ENCODE results near the gene NRARP.

NRARP gene

GRCh38 chr9:137297966-137298365 lies 4.1 kb downstream of the NRARP start:
- no peak for DNase-seq

DNA sequence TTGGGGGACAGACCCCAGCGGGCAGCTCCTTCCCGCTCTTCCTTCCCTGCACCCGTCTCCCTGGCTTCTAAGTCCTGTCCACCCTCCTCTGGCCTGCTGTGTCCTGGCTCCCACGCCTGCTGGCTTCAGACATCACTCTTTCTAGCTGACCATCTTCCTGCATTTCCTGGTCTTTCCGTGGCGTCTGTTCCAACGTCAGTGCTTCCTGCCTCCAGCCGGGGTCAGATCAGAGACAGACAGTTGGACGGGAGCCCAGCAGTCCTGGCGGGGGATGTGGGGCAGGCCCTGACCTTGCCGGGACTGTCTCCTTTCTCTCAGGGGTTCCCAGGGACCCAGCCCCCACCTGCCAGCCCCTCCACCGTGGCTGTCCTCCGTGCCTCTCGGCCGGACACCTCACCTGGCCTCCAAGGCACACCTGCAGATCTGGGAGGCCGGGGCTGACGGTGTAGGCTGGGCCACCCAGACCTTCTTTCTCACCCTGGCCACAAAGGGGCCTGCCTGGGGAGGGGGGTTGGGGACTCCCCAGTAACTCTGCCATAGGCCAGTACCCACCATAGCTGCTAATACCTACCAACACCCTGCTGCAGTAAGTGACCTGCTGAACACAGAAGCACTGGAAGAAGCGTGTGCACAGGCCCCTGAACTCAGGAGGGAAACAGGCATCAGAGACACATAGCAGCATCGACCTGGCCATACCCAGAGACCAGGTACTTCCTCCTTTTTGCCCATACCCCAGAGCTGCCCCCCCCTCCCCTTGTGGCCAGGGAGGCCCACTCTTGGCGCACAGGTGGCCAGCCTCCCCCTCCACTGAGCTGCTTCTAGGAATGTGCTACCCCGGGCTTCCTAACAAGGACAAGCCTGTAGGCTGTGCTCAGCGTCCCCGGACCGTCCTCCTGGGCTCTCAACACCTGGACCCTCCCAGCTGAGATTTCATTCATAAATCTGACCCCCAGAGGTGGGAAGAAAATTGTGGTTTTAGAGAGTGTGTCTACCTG lies 5.1 kb downstream of the NRARP start:
- no peak for DNase-seq

DNA sequence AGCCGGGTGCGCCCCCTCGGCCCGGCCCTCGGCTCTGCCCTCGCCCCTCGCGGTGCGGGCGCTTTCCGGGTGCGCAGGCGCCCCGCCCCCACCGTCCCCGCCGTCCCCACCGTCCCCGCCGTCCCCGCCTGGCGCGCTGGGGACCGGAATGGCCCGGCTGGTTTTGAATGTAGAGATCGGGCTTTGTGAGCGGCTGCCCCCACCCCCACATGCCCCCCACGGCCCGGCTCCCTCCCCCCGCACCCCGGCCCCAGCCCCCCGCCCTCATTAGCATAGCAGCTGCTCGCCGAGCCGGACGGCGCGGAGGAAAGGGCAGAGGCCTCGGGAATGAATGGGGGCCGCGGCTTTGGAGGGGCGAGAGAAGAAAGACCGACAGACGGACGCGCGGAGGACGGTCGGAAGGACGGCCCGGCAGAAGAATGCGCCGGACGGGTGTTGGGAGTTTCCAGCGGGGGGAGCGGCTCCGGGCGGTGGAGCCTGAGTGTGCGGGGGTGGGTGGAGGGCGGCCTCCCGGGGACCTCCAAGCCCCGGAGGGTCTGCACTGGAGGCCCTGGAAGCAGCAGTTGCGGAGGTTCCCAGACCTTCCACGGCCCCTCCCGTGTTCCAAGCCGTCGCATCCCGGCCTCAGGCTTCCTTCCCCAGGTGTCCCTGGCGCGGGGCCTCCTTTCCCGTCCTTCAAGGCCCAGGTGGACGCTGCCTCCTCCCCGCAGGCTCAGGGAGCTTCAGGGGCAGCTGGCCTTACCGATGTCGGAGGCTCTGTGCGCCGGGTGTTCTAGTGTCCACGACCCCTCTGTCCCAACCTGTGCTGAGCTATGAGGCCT lies 6.0 kb downstream of the NRARP start:
- DNase-seq = no peak

GRCh38 chr9:137295238-137295811 lies 6.7 kb downstream of the NRARP start:
- no peak for DNase-seq

DNA sequence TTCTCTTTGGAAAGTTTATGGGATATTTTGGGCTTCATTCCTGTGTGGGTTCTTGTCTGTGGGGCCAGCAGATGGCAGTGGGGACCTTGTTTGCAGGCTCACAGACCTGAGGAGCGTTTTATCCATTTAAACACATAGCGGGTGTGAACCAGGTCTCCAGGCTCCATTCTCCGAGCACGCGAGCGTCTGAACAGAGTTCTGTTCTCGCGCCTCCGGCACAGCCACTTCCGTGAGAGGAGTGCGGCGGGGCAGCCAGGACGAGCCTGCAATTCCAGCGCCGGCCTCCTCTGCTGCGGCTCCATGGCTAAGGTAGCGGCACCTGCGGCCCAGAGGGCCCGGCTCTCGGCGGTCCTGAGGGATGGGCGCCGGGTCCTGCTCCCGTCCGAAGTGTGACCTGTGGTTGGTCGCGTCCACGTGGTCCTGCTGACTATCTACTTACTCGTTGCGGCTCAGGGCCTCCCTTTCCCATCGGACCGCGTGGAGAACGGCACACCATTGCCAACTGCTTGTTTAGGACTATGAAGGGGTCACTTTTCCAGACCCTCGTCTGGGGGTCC lies 7.3 kb downstream of the NRARP start:
- DNase-seq = peak; percentile 16

DNA sequence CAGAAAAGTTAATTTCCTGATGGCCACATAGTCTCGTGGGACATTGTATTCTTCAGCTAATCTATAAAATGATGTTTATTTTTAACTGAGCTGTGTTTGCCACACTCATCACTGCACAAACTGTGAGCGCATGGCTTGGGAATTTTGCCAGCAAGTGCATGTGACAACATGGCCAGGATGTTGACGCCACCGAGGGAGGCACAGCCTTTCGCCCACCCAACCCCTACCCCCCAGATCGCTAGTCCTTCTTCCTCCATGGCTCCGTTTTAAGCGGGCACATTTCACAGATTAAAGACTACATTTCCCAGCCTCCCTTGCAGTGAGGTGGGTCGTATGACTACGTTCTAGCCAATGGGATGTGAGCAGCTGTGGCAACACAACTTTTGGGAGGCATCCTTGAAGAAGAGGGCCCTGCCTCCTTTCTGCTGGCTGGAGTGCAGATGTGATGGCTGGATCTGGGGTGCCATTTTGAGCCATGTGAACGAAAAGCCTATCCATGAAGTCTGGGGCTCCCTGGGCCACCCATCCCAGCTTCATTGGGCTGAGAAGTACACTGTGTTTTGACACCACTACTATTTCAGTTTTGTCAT lies 7.9 kb downstream of the NRARP start:
- peak; percentile 16 for DNase-seq

DNA sequence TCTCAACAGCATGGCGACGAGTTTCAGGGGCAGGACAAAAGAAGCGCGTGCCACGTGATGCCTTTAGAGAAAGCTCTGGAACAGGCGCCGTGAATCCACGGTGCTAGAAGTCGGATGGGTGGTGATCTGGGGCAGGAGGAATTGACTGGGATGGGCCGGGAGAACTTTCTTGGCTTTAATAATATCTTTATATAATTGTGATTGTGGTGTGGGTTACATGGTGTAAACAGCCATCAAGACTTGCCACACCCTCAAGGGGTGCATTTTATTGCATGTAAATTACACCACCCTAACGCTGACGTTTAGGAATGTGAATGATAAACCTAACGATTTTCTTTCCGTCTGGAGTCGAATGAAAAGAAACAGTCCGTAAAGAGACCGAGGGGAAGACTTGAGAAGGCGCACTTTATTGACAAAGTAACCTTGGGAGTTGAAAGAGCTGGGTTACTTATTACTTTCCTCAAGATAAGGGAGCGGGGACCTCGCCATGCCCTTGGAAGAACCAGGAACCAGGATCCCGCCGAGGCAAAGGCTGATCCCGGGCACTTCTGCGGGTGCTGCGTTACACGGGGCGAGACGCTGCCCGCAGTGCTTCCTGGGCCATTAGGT lies 8.5 kb downstream of the NRARP start:
- DNase-seq = no peak

- no peak for DNase-seq
Observed at GRCh38 chr9:137293094-137293481, 9.0 kb downstream of the NRARP start.

DNA sequence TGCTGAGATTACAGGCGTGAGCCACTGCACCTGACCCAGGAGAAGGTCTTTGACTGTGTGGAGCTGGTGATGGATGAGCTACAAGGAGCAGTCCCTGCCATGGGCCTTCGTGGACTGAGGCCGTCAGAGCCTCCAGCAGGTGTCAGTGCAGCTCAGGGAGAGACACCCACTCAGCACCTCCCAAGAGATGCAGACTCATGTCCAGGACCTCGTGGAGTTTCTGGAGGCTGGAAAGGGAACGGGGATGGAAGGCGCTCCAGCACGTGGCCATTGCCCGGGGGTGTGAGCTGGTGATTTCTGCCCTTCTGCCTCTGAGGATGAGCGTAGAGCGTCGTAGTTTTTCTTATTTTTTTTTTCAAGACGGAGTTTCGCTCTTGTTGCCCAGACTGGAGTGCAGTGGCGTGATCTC lies 15.1 kb downstream of the NRARP start:
- DNase-seq = peak; percentile 13

DNA sequence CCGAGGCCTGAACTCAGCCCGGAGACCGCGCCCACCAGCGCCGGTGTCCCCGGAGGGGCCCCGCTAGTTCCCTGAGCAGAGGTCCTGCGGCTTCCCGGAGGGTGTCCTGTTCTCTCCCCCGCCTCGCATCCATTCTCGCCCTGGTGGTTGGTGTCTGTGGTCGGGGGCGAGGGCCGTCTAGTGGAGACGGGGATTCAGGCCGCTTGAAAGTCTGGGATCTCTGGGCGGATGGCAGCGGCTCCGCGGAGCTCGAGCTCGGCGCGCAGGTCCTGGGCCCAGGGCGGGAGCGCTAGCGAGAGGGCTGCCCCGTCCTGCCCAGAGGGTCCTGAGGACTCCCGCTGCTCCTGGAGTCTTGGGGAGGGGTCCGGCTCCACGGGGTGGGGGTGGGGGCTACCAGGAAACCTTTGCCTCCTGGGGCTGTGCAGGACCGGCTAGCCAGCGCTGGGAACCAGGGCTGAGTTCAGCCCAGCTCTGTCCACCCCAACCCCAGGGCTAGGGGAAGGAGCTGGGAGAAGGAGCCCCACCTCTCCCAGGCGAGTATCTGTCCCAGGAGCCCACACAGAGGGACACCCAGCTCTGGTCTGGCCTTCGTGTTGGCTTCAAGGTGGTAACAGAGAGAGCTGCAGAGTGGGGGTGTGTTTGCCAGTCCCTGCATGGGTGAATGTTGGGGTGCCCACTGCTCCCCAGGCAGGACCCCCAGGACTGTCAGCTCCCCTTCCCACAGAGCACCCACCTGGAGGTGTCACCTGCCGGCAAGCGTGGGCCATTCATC lies 20.5 kb downstream of the NRARP start:
- no peak for DNase-seq

DNA sequence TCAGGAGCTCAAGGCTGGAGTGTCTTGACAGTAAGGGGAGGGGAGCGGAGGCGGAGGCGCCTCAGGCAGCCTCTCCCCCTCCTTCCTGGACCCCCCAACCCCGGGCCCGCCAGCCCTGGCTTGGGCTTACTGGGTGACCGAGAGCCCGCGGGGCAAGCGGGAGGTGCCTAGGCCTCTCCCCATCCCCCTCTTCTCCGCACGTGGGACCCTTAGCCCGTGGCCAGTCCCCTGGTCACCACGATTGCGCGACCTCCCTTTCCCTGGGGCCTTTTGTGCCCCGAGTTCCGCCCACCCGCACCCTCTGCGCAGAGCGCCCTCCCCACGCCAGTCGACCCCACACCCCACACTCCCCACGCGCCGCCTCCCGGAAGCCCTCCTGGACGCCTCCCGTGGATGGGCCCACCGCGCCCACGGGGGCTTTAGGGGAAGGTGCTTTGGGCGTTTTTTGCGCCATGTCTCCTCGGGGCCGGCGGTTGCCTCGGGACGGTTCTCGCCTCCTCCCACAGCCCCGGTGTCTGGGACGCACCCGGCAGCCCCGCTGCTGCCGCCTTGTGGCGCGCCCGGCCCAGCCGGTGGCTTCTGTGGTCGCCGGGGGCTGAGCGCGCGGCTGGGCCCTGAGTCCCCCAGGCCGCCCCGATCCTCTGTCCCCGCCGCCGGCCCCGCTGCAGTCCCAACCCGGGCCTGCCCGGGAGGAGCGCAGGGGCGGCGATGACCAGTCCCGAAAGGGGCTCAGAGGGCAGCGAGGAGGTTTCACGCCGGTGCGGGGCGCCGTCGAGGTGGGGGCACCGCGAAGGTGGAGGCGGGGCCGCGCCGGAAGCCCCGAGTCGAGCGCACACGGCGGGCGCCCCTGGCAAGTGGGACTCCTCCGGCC lies 21.4 kb downstream of the NRARP start:
- DNase-seq = no peak

- DNase-seq = no peak
Observed at GRCh38 chr9:137279741-137280473, 22.2 kb downstream of the NRARP start.

GRCh38 chr9:137278721-137279711 lies 23.1 kb downstream of the NRARP start:
- DNase-seq = no peak

GRCh38 chr9:137278061-137278701 lies 23.9 kb downstream of the NRARP start:
- no peak for DNase-seq

GRCh38 chr9:137277329-137278041 lies 24.6 kb downstream of the NRARP start, which contains the start of gene TOR4A:
TSS of gene TOR4A (plus strand) at chr9:137277726. CDS start at chr9:137278690, 964 bp downstream.
- no peak for DNase-seq

GRCh38 chr9:137276473-137277328 lies 25.4 kb downstream of the NRARP start:
- no peak for DNase-seq

All from NCI-H1694 treated with DMSO at 0.1 percent for 48 hours (cell line).